VCaP (cell line): Measurements from ENCODE around the gene FBXL19.

Experiments
- H3K27ac ChIP-seq: fragments of 450-650 bp; 2 replicates; pipeline ENCODE4 v1.5.1; 2017
- TF ChIP-seq, protein P1 (sequence below): fragments of 450-650 bp; conservative IDR thresholded peaks from 2 replicates; pipeline ENCODE4 v1.5.1; 2017; ENCODE audit warnings: mild to moderate bottlenecking, moderate library complexity

FBXL19 gene

DNA sequence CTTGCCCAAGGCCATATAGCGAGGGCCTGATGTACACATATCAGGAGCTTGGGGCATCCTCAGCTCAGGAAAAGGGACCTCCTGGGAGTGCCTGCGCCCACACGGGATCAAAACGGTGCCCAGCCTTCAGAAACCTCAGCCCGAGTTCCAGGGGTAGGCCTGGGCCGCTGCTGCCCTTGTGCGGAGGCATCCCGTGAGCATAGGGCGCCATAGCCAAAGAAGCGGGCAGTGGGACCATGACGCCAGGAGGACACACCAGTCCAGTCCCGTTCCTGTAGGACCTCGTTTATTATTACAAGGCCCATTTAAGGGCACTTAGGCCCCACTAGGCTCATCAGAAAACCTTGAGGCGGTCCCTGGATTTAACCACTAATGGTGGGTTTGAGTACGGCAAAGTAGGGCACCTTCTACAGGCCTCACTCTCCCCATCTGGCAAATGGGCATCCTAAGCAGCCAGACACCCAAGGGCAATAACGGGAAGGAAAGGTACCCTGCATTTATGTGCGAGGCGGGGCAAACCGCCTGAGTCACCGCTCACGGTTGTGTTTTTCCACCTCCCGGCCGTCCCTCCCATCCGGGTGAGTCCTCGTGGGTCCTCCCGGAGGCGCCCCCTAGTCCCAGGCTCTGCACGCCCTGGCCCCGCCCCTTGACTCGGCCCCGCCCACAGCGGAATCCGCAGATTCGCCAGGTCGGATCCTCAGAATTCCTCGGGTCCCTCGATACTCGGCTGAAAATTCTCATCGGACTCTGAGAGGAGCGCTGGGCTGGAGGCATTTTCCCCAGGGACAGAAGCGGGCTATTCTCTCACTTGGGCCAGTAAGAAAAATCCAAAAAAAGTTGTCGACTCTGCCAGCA is 33.5 kb downstream of the FBXL19 start:
- TF ChIP-seq, protein P1, sequence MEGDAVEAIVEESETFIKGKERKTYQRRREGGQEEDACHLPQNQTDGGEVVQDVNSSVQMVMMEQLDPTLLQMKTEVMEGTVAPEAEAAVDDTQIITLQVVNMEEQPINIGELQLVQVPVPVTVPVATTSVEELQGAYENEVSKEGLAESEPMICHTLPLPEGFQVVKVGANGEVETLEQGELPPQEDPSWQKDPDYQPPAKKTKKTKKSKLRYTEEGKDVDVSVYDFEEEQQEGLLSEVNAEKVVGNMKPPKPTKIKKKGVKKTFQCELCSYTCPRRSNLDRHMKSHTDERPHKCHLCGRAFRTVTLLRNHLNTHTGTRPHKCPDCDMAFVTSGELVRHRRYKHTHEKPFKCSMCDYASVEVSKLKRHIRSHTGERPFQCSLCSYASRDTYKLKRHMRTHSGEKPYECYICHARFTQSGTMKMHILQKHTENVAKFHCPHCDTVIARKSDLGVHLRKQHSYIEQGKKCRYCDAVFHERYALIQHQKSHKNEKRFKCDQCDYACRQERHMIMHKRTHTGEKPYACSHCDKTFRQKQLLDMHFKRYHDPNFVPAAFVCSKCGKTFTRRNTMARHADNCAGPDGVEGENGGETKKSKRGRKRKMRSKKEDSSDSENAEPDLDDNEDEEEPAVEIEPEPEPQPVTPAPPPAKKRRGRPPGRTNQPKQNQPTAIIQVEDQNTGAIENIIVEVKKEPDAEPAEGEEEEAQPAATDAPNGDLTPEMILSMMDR = no peak; the same call in 1 of the 2 replicates
- peak overlapping the region; percentile 90 for H3K27ac ChIP-seq

DNA sequence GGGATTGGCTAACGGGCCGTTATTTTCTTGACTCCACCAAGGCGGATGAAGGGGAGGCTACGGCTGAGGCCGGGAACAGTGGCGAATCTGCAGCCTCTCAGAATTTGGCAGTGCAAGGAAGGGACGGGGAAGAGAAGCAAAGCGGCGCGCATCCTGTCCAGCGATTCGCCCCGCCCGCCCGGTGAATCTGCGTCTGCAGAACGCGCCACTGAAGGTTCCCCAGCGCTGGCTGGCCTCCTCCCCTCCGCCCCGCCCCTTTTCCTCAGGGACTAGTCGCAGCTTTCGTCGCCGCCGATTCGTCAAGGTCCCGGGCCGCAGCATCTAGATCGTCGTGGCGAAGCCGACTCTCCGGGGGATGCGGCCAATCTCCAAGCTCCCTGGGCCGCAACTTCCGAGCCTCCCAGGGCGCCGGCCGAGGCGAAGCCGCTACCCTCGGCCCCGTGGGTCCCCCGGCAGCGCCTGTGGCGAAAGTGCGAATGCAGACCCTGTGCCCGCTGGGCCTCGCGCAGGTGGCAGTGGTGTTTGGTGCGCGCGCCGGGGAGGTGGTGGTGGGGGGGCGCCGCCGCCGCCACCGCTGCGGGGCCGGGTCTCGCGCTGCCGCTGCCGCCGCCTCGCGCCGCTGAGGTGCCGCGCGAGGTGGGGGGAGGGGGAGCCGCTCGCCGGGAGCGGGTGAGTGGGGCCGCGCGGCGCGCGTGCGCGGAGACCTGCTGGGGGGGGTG is 34.2 kb downstream of the FBXL19 start, which contains the start of gene SETD1A:
Gene SETD1A, plus strand, starts transcription at position 299 of the 719 bp plus-strand sequence. CDS start 978 bp downstream, outside the sequence.
- TF ChIP-seq, protein P1 = no peak
- H3K27ac ChIP-seq = peak within 1 kb of the TSS; percentile 90

DNA sequence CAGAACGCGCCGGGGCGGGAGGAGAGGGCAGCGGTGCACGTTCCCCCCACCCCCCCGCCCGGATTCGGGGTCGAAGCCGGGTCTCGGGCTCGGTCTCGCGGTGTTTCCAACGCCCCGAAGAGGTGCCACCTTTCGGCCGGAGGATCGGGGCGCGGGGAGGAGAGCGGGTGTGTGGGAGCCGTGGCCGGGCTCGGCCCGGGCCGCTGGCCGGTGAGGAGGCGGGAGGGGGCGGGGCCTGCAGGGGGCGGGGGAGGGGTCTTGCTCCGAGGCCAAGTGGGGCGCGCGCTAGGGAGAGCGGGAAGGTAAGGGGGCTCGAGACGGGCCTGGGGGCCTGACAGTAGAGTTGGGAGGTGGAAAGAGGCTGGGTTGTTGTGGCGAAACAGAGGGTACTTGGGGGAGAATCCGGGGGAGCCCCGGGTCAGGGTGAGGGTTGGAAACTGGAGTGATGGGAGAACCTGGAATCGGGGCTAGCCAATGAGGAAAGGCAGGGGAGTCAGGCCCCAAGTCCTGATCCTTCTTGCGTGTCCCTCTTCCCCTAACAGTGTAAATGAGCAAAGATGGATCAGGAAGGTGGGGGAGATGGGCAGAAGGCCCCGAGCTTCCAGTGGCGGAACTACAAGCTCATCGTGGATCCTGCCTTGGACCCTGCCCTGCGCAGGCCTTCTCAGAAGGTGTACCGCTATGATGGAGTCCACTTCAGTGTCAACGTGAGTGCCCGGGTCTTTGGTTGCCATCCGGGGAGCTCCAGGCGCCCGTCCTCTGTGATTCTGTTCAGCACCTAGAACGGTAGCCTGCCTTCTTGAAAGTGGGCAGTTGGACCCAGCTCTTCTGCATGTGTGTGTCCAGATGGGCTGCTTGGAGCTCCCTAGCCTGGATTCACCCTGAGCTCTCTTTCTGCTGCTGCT is 35.1 kb downstream of the FBXL19 start:
- H3K27ac ChIP-seq = peak overlapping the region; percentile 90
- TF ChIP-seq, protein P1 = no peak

DNA sequence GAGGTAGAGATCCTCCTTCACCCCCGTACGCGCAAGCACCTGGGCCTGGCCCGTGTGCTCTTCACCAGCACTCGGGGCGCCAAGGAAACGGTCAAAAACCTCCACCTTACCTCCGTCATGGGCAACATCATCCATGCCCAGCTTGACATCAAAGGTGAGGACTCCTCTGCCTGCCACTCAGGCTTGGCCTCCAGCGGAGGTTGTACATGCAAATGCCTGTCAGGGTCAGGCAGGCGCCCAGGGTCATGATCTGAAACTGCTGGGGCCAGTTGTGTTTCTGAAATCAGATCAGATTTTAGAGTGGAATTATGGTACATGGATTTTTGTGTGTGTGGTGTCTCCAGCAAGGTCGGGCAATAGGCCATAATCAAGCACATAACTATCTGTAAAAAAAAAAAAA is 38.0 kb downstream of the FBXL19 start:
- no peak overlapping the region for H3K27ac ChIP-seq
- TF ChIP-seq, protein P1 = no peak

DNA sequence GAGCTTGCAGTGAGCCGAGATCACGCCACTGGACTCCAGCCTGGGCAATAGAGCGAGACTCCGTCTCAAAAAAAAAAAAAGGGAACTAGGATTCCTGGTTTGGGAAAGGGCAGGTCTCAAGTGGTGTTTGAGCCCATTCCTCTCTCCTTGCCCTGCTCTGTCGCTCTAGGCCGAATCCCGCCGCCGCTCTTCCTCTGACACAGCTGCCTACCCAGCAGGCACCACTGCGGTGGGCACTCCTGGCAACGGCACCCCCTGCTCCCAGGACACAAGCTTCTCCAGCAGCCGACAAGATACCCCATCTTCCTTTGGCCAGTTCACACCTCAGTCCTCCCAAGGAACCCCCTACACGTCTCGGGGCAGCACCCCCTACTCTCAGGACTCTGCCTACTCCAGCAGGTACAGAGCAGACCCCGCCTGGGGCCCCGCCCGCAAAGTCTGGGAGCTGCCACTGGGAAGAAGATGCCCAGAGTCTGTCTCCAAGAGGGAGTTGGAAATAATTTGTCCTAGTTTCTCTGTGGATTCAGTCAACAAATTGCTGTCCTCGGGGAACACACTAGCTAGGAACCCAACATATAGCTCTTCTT is 40.6 kb downstream of the FBXL19 start:
- TF ChIP-seq, protein P1 = no peak

DNA sequence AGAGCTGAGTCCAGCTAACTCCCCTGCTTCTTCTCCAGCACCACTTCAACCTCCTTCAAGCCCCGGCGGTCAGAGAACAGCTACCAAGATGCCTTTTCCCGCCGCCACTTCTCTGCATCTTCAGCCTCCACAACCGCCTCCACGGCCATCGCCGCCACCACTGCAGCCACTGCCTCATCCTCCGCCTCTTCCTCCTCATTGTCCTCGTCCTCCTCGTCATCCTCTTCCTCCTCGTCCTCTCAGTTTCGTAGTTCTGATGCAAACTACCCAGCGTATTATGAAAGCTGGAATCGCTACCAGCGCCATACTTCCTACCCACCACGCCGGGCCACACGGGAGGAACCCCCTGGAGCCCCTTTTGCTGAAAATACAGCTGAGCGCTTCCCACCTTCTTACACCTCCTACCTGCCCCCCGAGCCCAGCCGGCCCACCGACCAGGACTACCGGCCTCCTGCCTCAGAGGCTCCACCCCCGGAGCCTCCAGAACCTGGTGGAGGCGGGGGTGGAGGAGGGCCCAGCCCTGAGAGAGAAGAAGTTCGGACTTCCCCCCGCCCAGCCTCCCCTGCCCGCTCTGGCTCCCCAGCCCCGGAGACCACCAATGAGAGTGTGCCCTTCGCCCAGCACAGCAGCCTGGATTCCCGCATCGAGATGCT is 41.3 kb downstream of the FBXL19 start:
- TF ChIP-seq, protein P1 = no peak
- H3K27ac ChIP-seq = no peak overlapping the region

More for the DNA sequence above, 40.6 kb downstream of the FBXL19 start:
- H3K27ac ChIP-seq = no peak overlapping the region
